ENCODE data around the gene CDCA7L.

DNA sequence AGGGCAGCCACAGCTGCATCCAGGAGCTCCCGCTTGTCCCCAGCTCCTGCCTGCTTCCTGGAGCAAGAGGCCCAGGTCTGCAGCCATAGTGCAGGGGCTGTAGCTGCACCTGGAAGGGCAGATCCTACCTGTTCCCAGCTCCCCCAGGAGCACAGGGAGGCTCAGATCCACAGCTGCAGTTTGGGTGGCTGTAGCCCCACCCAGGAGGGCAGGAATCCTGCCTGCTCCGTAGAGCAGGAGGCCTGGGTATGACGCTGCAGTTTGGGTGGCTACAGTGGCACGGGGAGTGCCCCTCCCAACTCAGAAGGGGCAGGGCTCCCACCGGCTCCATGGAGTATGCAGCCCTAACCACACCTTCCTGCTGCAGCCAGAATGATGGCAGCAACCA lies 26.7 kb upstream of the CDCA7L start:
- TF ChIP-seq, protein P1, sequence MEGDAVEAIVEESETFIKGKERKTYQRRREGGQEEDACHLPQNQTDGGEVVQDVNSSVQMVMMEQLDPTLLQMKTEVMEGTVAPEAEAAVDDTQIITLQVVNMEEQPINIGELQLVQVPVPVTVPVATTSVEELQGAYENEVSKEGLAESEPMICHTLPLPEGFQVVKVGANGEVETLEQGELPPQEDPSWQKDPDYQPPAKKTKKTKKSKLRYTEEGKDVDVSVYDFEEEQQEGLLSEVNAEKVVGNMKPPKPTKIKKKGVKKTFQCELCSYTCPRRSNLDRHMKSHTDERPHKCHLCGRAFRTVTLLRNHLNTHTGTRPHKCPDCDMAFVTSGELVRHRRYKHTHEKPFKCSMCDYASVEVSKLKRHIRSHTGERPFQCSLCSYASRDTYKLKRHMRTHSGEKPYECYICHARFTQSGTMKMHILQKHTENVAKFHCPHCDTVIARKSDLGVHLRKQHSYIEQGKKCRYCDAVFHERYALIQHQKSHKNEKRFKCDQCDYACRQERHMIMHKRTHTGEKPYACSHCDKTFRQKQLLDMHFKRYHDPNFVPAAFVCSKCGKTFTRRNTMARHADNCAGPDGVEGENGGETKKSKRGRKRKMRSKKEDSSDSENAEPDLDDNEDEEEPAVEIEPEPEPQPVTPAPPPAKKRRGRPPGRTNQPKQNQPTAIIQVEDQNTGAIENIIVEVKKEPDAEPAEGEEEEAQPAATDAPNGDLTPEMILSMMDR (tag by site-specific recombination; IDR thresholded peaks at IDR 0.05): no peak
- TF ChIP-seq, protein P2, sequence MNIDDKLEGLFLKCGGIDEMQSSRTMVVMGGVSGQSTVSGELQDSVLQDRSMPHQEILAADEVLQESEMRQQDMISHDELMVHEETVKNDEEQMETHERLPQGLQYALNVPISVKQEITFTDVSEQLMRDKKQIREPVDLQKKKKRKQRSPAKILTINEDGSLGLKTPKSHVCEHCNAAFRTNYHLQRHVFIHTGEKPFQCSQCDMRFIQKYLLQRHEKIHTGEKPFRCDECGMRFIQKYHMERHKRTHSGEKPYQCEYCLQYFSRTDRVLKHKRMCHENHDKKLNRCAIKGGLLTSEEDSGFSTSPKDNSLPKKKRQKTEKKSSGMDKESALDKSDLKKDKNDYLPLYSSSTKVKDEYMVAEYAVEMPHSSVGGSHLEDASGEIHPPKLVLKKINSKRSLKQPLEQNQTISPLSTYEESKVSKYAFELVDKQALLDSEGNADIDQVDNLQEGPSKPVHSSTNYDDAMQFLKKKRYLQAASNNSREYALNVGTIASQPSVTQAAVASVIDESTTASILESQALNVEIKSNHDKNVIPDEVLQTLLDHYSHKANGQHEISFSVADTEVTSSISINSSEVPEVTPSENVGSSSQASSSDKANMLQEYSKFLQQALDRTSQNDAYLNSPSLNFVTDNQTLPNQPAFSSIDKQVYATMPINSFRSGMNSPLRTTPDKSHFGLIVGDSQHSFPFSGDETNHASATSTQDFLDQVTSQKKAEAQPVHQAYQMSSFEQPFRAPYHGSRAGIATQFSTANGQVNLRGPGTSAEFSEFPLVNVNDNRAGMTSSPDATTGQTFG (tag by site-specific recombination; IDR thresholded peaks at IDR 0.05; ENCODE audit: borderline replicate concordance): no peak
- TF ChIP-seq ZNF239 (tag by site-specific recombination; IDR thresholded peaks at IDR 0.05) (no peak), ZNF76 (tag by site-specific recombination; IDR thresholded peaks at IDR 0.05; ENCODE audit: borderline replicate concordance, low read depth) (no peak), ZBTB1 (tag by site-specific recombination; IDR thresholded peaks at IDR 0.05) (no peak), ZNF426 (tag by site-specific recombination; IDR thresholded peaks at IDR 0.05) (no peak), ZNF274 (IDR thresholded peaks at IDR 0.05; ENCODE audit: low read length) (no peak), ZNF274 (tag by site-specific recombination; IDR thresholded peaks at IDR 0.05; ENCODE audit: borderline replicate concordance) (no peak)
- TF ChIP-seq, protein P3, sequence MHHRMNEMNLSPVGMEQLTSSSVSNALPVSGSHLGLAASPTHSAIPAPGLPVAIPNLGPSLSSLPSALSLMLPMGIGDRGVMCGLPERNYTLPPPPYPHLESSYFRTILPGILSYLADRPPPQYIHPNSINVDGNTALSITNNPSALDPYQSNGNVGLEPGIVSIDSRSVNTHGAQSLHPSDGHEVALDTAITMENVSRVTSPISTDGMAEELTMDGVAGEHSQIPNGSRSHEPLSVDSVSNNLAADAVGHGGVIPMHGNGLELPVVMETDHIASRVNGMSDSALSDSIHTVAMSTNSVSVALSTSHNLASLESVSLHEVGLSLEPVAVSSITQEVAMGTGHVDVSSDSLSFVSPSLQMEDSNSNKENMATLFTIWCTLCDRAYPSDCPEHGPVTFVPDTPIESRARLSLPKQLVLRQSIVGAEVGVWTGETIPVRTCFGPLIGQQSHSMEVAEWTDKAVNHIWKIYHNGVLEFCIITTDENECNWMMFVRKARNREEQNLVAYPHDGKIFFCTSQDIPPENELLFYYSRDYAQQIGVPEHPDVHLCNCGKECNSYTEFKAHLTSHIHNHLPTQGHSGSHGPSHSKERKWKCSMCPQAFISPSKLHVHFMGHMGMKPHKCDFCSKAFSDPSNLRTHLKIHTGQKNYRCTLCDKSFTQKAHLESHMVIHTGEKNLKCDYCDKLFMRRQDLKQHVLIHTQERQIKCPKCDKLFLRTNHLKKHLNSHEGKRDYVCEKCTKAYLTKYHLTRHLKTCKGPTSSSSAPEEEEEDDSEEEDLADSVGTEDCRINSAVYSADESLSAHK (tag by site-specific recombination; IDR thresholded peaks at IDR 0.05): no peak
